Bronchial smooth muscle cell (primary cell): ENCODE data around the gene PRPH. TPM values are rescaled to one million over a fixed set of nuclear protein-coding genes. Genes with fewer than 3 reads are reported as not detected.

Experiments
- total RNA-seq: library from RNA; depleted of rRNA; stranded (reverse); fragments of >200 nt; gene quantifications from 2 replicates; pipeline ENCODE4 v1.2.1, GENCODE V29; 2014

Gene PRPH
- 0.95 and 1.4 TPM in 2 replicates for total RNA-seq

GRCh38 chr12:49295082-49295936, at the start of gene PRPH:
Gene PRPH, plus strand, starts transcription at chr12:49295147. Its CDS starts 54 bp downstream, at chr12:49295201.

GRCh38 chr12:49264873-49265792, 29.8 kb upstream of the PRPH start, which contains the start of gene TUBA1C:
Gene TUBA1C, plus strand, starts transcription at chr12:49265082. Its CDS starts 100 bp downstream, at chr12:49265182.

DNA sequence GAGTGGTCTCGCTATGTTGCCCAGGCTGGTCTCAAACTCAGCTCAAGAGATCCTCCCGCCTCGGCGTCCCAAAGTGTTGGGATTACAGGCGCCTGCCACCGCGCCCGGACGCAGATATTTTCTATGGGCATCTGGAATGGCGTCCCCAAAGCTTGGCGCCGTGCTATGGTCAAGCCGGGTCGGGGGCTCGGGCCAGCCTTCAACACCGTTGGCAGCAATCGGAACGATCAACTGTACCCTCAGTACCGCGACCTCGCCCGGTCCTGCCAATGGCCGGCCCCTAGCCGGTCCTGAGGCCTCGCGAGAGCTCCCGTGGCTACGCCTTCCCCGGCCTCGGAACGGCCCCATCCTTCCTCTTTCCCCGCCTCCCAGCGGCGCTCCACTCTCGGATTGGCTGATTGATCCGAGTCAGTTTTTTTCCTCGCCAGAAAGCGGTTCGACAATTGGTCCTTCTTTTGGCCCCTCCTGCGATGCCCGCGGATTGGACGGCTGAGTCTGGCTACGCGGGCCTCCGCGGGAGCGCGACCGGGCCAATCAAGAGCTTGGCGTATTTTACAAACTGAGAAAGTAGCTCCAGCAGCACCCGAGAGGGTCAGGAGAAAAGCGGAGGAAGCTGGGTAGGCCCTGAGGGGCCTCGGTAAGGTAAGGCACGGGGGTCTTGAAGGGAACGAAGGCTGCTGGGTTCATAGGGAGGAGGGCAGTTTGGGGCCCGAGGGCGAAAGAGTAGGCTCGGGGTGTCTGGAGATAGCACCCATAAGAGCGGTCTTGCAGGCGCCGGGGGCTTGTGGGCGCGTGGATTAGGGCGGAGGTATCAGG, 28.0 kb downstream of the PRPH start, which contains the start of gene TROAP:
TROAP (plus strand) TSS at position 548 of the 816 bp plus-strand sequence. CDS start 354 bp downstream, outside the sequence.

DNA sequence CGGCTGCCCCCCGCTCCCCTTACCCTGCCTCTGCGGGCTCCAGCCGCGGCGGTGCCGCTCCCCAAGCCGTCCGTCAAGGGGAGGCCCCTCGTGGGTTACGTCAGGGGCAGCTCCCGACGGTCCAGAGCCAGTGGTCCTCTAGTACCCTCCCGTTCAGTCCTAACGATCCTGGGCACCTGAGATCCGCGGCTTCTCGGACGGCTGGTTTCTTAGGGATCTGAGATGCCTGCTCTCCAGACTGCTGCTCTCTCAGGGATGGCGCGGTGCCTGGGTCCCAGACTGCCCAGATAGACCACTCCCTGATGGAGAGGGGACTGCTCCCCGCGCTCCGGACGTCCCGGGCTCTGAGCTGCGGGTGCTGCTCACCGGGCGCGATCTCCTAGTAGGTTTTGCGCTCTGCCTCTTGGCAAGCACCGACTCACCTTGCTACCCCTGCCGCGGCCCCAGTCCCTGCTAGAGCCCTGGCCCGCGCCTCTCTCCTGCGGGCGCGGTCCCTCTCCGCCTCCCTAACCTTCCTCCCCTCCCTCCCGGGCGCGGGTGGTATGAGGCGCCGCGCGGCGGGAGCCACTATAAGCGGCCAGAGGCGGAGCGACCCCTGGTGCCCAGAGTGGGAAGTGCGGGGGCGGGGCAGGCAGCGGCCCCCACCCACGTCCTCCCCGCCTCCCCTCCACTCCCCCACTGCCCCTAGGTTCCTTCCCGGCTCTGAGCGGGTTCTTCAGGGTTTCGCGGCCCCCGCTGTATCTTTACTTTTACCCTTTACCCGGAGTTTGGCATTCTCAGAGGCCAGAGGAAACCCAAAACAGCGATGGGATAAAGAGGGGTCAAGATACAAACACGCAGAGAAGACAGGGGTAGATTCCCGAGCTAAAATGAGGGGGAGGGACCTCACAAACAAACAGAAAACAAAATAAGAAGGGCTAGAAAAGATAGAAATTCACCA, 42.0 kb downstream of the PRPH start, which contains the start of gene C1QL4:
C1QL4 (minus strand) TSS at position 544 of the 940 bp plus-strand sequence. CDS start 711 bp downstream, outside the sequence.

GRCh38 chr12:49346659-49347310, 51.8 kb downstream of the PRPH start, which contains the start of gene DNAJC22:
Gene DNAJC22, plus strand, starts transcription at chr12:49346888. Its CDS starts 1,985 bp downstream, at chr12:49348873.

Other genes starting within 250 kb of the PRPH start
- gene KMT2D, start 234.4 kb upstream of the PRPH start, total RNA-seq, result 17.5 and 26.1 TPM in 2 replicates
- gene RHEBL1, start 225.2 kb upstream of the PRPH start, total RNA-seq, result under 0.01 TPM in 1 of 2 replicates, not detected in the other
- 0.17 TPM in 1 of 2 replicates, not detected in the other for gene DHH, start 200.3 kb upstream of the PRPH start, total RNA-seq
- 60.2 and 61.0 TPM in 2 replicates for gene LMBR1L, start 184.3 kb upstream of the PRPH start, total RNA-seq
- gene TUBA1B, start 163.8 kb upstream of the PRPH start, total RNA-seq, result 573 and 797 TPM in 2 replicates
- 861 and 1,359 TPM in 2 replicates for gene TUBA1A, start 106.1 kb upstream of the PRPH start, total RNA-seq
- gene TUBA1C, start 30.1 kb upstream of the PRPH start, total RNA-seq, result 99.6 and 124 TPM in 2 replicates
- 1.0 and 4.7 TPM in 2 replicates for gene TROAP, start 28.1 kb downstream of the PRPH start, total RNA-seq
- gene C1QL4, start 42.0 kb downstream of the PRPH start, total RNA-seq, result 0.09 and 0.63 TPM in 2 replicates
- gene DNAJC22, start 51.7 kb downstream of the PRPH start, total RNA-seq, result 0.43 and 7.9 TPM in 2 replicates
- gene SPATS2, start 72.3 kb downstream of the PRPH start, total RNA-seq, result 27.0 and 40.5 TPM in 2 replicates
- 0.32 and 0.52 TPM in 2 replicates for gene KCNH3, start 243.9 kb downstream of the PRPH start, total RNA-seq